HG03342 (cell line): ENCODE measurements around the gene ZNF267.
"Not testable (repeated sequence)": the region's sequence is repeated elsewhere in the genome, so short reads cannot be mapped to it uniquely, and the experiment has no call there.

Experiments
- ATAC-seq: cut with Tn5 transposase; IDR thresholded peaks from one replicate; pipeline ENCODE4 v1.9.1; 2021; ENCODE audit warnings: mild to moderate bottlenecking, moderate library complexity; ENCODE audit not compliant: unreplicated experiment

Gene ZNF267

DNA sequence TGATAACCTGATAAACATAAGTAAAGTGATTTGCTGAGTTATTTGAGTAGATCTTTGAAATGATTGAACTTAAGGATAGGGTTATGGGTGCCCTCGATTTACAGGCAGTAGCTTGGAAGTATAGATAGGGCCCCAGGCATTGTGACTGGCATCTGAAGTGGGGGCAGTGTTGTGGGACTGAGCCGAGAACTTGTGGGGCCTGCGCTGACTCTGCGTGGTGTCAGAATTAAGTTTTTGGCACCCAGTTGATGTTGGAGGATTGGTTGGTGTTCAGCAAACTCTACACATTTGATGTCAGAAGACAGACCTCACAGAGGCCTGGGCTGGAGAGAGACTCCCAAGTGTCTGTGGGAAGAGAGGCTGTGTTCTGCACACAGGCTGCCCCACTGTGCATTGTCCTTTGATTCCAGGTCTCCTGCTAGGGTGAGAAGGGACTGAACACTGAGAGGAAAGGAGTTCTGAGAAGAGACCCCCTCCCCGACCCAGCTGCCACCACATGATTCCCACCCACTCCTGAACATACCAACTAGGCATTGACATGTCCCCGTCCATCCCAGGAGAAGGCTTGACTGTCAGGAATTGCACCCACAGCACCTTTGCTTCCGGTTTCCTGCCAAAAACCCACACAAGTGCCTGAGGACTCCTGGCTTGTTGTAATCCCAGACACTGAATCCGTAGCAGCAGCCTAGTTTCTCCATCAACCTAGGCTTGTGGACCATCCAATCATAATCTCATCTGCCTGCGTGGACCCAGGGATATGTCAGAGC is 4.5 kb downstream of the ZNF267 start:
- ATAC-seq: no peak

DNA sequence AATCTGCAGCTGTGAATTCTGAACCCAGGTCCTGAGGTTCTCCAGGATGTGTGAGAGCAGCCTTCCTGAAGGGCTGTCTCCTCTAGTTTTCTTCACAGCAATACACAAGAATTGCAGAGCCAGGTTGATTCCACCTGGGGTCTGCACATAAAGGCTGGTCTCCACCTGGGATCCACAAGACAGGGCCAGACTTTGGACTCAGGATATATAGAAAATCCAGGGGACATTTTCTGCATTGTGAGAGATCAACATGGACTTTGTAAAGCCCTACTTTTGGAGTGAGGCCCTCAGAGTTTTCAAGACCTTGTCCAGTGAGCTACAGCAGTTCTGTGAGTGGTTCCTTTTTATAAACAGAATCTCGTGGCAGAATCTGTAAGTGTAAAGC is 6.3 kb downstream of the ZNF267 start:
- no peak for ATAC-seq

DNA sequence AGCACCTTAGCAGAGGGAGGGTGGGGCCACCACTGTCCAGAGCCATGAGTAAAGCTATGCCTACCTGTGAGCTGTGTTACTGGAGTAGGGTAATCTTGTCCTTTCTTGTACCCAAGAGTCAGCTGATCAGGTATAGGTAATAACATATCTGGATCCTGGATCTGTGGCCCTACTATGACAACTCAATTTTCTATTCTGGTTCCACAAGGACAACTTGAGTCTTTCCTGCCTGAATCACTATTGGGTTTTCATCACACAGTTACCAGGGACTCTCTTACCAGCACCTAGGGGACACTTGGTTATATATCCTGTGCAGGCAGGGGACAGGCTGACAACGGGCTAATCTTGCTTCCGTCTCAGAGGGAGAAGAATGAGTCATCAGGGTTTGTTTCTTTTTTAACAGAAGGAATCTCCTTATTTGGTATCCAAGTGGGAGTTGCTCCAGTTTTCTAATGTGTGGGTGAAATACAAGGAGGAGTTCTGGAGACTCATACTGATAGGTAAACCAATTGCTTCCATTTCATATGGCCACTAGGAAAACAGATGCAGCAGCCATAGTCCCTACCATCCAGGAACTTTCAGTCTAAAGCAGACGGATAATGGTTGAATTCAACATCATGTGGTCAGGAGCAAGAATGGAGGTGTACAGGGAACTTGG is 6.8 kb downstream of the ZNF267 start:
- peak; percentile 45 for ATAC-seq

DNA sequence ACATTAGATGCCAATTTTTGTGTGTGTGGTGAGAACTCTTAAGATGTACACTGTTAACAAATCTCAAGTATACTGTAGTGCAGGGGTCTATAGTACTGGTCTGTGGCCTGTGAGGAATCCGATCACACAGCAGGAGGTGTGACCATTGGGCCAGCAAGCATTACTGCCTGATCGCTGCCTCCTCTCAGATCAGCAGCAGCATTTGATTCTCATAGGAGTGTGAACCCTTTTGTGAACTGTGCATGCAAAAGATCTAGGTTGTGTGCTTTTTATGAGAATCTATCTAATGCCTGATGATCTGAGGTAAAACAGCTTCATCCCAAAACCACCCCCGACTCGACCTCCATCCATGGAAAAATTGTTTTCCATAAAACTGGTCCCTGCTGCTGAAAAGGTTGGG is 12.6 kb downstream of the ZNF267 start:
- no peak for ATAC-seq

DNA sequence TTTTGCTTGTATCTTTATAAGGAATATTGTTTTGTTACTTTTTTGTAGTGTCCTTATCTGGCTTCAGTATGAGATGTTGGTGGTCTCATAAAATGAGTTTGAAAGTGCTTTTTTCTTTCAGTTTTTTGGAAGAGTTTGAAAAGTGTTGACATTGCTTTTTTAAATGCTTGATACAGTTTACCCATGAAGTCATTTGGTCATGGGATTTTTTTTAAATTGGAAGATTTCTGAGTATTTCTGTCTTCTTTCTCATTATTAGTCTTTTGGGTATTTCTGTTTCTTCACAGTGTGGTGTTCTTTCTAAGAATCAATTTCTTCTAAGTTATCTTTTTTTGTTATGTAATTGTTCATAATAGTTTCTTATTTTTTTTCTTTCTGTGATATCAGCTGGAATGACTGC is 15.1 kb downstream of the ZNF267 start:
- no peak for ATAC-seq

DNA sequence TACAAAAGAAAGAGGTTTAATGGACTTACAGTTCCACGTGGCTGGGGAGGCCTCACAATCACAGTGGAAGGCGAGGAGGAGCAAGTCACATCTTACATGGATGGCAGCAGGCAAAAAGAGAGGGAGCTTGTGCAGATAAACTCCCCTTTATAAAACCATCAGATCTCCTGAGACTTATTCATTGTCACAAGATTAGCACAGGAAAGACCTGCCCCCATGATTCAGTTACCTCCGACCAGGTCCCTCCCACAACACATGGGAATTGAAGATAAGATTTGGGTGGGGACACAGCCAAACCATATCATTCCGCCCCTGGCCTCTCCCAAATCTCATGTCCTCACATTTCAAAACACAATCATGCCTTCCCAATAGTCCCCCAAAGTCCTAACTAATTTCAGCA is 18.5 kb downstream of the ZNF267 start:
- not testable (repeated sequence) for ATAC-seq

DNA sequence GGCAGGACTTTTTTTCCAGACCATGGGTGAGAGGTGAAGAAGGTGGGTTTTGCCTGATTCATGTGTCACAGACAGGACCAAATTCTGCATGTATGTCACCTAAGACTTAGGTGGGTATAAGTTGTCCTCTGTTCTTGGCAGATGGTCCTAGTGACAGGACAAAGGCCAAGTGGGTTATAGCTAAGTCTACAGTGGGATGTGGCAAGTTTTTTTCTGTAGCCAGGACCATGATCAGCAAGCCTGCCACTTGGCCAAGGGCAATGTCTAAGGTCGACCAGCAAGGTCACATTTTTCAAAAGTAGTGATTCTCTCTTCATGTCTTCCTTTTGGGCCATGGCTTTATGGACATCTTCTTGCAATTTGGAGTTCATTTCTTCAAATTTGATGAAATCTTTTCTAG is 20.2 kb downstream of the ZNF267 start:
- ATAC-seq: no peak

DNA sequence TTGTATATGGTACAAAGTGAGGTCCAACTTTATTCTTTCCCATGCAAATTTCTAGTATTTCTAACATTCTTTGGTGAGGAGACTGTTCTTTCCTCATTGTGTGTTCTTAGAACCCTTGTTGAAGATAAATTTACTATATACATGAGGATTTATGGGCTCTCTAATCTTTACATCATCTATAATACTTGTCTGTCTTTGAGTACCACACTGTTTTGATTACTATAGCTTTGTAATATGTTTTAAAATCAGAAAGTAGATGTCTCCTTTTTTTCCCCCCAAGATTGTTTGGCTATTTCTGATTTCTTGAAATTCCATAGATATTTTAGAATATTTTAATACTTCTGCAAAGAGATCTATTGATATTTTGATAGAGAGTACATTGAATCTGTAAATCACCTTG is 23.7 kb downstream of the ZNF267 start:
- ATAC-seq: no peak

DNA sequence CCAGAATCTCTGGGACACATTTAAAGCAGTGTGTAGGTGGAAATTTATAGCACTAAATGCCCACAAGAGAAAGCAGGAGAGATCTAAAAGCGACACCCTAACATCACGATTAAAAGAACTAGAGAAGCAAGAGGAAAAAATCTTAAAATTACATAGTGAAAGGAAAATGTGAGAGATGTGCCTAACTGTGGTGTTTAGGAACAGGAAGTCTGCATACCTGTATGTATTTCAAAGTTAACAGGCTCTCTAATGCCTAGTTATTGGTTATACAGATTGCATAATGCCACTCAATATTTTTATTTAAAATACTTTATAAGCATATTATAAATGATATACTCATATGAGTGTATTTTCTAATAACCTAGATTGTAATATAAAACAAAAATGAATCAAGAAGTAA is 25.9 kb downstream of the ZNF267 start:
- no peak for ATAC-seq

DNA sequence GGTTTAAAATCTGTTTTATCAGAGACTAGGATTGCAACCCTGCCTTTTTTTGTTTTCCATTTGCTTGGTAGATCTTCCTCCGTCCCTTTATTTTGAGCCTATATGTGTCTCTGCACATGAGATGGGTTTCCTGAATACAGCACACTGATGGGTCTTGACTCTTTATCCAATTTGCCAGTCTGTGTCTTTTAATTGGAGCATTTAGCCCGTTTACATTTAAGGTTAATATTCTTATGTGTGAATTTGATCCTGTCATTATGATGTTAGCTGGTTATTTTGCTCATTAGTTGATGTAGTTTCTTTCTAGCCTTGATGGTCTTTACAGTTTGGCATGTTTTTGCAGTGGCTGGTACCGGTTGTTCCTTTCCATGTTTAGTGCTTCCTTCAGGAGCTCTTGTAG is 31.0 kb downstream of the ZNF267 start:
- ATAC-seq: not testable (repeated sequence)

DNA sequence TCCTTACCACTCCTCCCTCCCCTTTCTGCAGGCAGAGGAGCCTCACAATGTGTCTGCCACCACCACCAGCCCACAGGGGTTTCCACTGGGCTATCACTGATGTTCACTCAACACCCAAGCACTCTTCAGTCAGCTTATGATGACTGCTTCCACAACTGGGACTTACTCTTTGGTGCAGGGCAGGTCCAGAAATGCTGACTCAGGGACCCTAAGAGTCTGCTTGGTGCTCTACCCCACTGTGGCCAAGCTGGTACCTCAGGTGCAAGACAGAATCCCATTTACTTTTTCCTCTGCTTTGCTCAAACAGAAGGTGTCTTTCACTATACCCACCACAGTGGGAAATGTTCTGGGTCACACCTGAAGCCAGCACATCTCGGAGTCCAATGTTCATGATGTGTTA is 40.1 kb downstream of the ZNF267 start:
- ATAC-seq: no peak

DNA sequence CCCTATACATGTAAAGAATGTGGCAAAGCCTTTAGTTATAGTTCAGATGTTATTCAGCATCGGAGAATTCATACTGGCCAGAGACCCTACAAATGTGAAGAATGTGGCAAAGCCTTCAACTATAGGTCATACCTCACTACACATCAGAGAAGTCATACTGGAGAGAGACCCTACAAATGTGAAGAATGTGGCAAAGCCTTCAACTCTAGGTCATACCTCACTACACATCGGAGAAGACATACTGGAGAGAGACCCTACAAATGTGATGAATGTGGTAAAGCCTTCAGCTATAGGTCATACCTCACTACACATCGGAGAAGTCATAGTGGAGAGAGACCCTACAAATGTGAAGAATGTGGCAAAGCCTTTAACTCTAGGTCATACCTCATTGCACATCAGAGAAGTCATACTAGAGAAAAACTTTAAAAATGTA is 42.5 kb downstream of the ZNF267 start:
- no peak for ATAC-seq

DNA sequence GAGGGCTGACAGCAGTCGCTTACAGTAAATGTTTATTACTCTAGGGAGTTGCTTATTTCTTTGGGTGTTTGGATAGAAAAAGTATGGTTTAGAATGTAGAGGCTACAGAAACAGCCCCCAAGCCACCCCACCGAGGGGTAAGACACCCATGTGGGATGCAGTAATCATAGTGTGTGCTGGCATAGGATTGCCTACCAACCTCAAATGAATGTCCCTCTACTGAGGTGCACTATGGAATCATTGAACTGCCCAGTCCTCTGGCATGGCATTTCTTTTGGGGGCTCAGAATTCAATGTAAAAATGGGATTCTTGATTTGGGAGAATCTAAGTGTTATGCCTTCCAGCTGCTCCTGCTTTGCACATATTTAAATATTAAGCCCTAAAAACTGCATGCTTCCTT is 46.8 kb downstream of the ZNF267 start:
- ATAC-seq: no peak

DNA sequence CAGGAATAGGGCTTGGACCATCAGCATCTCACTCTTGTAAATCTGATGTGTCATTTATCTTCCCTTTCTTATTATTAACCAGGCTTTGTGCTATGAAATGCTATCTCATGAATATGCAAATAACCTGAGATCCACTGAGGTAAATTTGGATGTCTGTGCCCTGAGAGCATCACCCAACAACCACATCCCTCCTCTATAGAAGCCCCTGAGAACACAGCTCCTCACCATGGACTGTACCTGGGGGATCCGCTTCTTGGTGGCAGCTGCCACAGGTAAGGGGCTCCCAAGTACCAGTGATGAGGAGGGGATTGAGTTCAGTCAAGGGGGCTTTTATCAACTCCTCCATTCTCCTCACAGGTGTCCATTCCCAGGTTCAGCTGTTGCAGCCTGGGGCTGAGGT is 78.2 kb downstream of the ZNF267 start:
- ATAC-seq: not testable (repeated sequence)

DNA sequence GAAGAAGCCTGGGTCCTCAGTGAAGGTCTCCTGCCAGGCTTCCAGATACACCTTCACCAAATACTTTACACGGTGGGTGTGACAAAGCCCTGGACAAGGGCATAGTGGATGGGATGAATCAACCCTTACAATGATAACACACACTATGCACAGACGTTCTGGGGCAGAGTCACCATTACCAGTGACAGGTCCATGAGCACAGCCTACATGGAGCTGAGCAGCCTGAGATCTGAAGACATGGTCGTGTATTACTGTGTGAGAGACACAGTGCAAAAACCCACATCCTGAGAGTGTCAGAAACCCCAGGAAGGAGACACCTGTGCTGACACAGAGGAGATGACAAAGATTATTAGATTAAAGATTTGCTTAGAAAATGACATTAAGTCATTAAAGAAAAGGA is 78.6 kb downstream of the ZNF267 start:
- not testable (repeated sequence) for ATAC-seq

DNA sequence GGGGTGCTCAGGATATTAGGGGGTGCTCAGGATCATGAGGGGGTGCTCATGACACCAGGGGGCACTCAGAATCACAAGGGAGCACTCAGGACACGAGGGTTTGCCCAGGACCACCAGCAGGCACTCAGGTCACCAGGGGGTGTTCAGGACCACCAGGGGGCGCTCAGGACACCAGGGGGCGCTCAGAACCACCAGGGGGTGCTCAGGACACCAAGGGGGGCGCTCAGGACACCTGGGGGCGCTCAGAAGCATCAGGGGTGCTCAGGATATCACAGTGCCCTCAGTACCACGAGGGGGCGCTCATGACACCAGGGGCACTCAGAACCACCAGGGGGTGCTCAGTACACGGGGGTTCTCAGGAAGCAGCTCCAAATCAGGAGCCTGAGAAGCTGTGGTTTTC is 82.6 kb downstream of the ZNF267 start:
- ATAC-seq: not testable (repeated sequence)

DNA sequence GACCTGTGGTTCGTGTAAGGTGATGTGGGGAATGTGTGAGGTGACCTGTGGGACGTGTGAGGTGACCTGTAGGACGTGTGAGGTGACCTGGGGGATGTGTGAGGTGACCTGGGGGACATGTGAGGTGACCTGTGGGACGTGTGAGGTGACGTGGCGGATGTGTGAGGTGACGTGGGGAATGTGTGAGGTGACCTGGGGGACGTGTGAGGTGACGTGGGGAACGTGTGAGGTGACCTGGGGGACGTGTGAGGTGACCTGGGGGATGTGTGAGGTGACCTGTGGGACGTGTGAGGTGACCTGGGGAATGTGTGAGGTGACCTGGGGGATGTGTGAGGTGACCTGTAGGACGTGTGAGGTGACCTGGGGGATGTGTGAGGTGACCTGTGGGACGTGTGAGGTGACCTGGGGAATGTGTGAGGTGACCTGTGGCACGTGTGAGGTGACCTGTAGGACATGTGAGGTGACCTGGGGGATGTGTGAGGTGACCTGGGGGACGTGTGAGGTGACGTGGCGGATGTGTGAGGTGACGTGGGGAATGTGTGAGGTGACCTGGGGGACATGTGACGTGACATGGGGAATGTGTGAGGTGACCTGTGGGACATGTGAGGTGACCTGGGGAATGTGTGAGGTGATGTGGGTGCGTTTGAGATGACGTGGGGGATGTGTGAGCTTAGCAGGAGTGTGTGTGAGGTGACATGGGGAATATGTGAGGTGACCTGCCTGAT is 86.7 kb downstream of the ZNF267 start:
- ATAC-seq: not testable (repeated sequence)
